ENCODE data around the gene RCOR2.

GRCh38 chr11:63908631-63909401 lies 8.1 kb downstream of the RCOR2 start:
- no peak for TF ChIP-seq CTCF (conservative IDR thresholded peaks at IDR 0.05)
- no peak for TF ChIP-seq EZH2 (IDR thresholded peaks at IDR 0.05; ENCODE audit: low read depth)
